HL-60/S4 treated with retinoic acid at 250 ng/mL for 4 days and 3 days (cell line): ENCODE results near the gene PDILT.

Experiments used
- in situ Hi-C: fragments of 300-500 bp; cut with MboI; formaldehyde crosslinking; loops from 2 replicates; pipeline ENCODE4 v1.7.0; 2022; ENCODE audit warnings: low sequenced_read_pairs

Gene PDILT

GRCh38 chr16:20372701-20373100 lies 31.8 kb downstream of the PDILT start:
- in situ Hi-C loops: no loop called here

- in situ Hi-C loops: no loop called here
These were observed 35.0 kb downstream of the PDILT start for GRCh38 chr16:20369452-20370054.

DNA sequence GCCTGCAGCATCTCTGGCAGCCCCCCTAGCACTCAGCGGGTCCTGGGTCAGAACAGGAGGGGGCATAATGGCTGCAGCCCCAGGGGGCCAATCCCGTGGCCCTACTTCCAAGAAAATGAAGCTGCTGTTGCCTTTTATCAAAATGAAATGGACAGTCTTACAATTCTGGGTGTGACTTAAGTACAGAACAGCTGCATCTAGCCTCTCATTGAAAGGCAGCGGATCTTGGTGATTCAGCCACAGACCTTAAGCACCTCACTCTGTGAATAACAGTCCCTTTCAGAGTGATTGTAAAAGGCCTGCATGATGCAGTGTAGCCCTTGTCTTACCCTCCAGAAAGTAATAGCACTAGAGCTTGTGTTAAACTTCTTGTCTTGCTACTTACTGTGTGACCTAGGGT lies 40.5 kb downstream of the PDILT start:
- in situ Hi-C loops: no loop called here

- in situ Hi-C loops: no loop called here
These were observed 41.3 kb downstream of the PDILT start for GRCh38 chr16:20363191-20363590.

GRCh38 chr16:20359997-20360396 lies 44.5 kb downstream of the PDILT start:
- in situ Hi-C loops: no loop called here

GRCh38 chr16:20355114-20355782 lies 49.3 kb downstream of the PDILT start:
- in situ Hi-C loops: no loop called here

DNA sequence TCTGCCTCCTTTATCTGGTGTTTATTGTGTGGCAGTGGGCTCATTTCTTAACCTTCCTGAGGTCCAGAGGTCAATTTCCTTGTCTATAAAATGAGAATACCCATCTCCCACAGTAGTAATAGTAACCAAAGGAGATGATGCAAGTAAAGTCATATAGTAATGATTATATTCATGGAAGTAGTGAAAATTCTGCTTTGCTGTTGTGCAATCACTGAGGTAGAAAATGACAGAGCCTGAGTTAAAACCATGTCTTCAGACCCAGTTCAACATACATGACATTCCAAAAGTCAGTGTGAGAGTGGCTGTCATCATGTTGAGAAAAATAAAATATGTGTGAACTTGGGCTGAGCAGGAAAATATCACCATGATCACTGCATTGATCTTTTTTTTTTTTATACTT lies 51.2 kb downstream of the PDILT start:
- in situ Hi-C loops: no loop called here

- in situ Hi-C loops: no loop called here
These were observed 51.9 kb downstream of the PDILT start, which contains the start of gene UMOD for GRCh38 chr16:20352615-20353014. TSS of gene UMOD (minus strand) at chr16:20352715. CDS start at chr16:20350737, 1,978 bp downstream.

GRCh38 chr16:20349615-20350014 lies 54.9 kb downstream of the PDILT start:
- in situ Hi-C loops: no loop called here

DNA sequence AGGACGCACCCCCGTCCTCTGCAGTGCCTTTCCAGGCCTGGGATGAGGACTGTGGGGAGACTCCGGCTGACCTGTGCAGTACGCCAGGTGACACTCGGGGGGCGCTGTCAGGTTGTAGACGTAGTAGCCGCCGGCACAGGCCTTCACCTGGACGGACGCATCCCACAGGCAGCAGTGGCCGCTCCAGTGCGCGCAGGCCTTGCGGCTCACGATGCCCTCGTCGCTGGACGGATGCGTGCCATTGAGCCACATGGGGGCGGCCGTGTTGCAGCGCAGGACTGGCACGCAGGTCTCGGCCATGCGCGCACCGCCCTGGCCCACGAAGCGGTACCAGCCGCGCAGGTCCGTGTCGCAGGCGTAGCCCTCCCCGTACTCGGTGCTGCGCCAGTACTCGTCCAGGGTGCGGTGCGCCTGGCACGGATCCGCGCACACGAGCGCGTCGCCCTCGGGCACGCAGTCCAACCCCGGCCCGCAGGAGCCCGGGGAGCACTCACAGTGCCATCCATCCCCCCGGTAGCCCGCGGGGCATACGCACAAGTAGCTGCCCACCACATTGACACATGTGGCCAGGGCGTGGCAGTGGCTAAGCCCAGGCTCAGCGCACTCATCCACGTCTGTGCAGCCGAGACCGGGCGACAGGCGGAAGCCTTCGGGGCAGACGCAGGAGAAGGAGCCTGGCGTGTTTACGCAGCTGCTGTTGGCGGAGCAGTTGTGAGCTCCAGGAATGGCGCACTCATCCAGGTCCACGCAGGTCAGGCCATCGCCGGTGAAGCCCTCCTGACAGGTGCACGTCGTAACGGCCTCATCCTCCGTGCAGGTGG lies 56.0 kb downstream of the PDILT start:
- in situ Hi-C loops: no loop called here

DNA sequence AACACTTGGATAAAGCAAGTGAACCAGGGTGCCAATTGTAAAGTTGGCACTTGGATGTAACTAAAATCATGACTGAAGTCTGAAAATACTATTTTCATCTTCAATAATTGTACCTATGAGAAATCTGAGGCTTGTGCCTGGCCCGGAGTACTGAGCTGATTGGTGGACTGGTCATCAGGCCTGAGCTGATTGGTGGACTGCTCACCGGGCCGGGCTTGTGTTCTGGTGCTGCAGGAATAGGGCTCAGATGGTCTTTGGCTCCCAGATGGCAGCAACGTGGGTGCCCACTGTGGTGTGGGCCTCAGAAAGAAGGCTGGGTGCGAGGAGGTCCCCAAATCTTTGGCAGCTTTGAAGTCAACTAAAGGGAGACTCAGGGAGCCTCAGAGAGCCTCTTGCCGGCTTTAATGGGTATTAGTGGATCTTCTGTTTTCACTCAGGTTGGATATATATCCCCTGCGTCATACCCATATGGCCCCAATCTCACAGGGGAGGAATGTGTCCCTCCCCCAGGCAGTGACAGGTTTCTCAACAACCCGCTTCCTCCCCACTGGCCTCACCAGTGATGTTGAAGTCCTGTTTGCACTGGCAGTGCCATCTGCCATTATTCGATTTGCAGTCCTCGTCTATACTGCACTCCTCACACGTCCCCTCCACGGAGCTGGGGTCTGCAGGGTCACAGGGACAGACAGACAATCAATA lies 56.7 kb downstream of the PDILT start:
- in situ Hi-C loops: no loop called here

- in situ Hi-C loops: no loop called here
These were observed 59.9 kb downstream of the PDILT start for GRCh38 chr16:20344611-20345010.

- in situ Hi-C loops: no loop called here
These were observed 64.8 kb downstream of the PDILT start for GRCh38 chr16:20339744-20340143.

DNA sequence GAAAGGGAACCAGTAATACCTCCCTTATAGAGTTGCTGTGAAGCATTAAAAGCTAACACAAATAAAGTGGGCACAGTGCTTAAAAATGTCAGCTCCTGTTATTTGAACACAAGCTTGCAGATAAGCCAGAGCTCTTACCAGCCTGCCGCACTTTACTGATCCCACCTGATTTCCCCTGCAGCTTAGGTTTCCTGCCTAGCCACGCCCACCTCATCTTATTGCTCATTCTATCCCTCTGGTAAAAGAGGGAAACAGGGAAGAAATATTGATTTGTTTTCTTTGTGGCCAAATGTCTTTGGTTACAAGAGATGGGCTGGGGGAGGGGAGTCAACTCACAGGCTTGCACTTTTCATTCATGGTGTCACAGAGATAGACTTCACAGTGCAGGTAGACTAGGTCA lies 67.6 kb downstream of the PDILT start:
- in situ Hi-C loops: no loop called here

- in situ Hi-C loops: no loop called here
These were observed 70.1 kb downstream of the PDILT start for GRCh38 chr16:20334396-20334795.

DNA sequence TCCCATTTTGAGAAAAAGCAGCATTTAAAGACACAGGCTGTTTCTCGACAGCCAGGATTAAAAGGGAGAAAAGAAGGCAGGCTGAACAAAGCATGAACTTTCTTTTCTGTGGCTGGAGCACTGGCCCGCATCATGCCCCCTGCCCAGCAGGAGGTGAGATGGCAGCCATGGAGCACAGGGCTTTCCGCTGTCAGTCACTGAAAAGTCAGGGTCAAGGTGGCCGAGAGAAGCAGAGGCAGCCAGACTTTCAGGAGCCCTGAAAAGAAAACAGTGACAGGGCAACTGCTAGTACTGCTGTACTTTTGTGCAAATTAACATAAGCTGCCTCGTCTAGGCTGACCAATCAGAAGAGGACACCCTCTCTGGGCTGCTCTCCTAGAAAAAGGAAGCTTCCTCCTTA lies 71.4 kb downstream of the PDILT start:
- in situ Hi-C loops: no loop called here

DNA sequence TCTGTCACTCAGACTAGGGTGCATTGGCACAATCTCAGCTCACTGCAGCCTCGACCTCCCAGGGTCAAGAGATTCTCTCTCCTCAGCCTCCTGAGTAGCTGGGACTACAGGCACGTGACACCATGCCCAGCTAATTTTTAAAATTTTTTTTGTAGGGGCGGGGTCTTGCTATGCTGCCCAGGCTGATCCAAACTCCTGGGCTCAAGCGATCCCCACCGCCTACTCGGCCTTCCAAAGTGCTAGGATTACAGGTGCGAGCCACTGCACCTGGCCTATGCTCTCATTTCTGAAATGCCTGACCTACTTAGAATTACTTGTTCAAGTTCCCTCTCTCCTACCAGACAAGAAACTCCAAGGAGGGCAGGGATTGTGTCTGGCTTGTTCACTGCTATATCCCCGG lies 72.1 kb downstream of the PDILT start:
- in situ Hi-C loops: no loop called here

GRCh38 chr16:20331635-20332034 lies 72.9 kb downstream of the PDILT start:
- in situ Hi-C loops: no loop called here

GRCh38 chr16:20329392-20330138 lies 75.0 kb downstream of the PDILT start:
- in situ Hi-C loops: no loop called here

GRCh38 chr16:20327444-20328041 lies 77.0 kb downstream of the PDILT start, which contains the start of gene GP2:
TSS of gene GP2 (minus strand) at chr16:20327513. CDS start at chr16:20326431, 1,082 bp downstream.
- in situ Hi-C loops: no loop called here
